Common myeloid progenitor, CD34-positive (primary cell): ENCODE measurements around the gene FOSB.

Experiments used
- CTCF ChIA-PET: fragments of 350-600 bp; sonication (Branson Sonifier 250); formaldehyde crosslinking; loops from one replicate; lab custom pipeline; 2021; ENCODE audit warnings: antibody characterized with exemption; lab: Charles Lee
- POLR2A ChIA-PET: fragments of 350-600 bp; sonication (Branson Sonifier 250); formaldehyde crosslinking; loops from one replicate; lab custom pipeline; 2021; ENCODE audit warnings: antibody characterized with exemption; lab: Charles Lee
- DNase-seq, 3 donors: peaks; one replicate each; pipeline versions ENCODE4 v3.0.0 to v3.0.0-alpha.2; 2013
- H3K27ac ChIP-seq, 2 experiments: 1 replicate in 1 of 2; 2 replicates in 1 of 2; pipeline ENCODE4 v1.7.0; 2013; ENCODE audit warnings: inconsistent platforms in 2 of 2, low read length in 2 of 2, mild to moderate bottlenecking in 2 of 2, low read depth in 1 of 2, moderate library complexity in 1 of 2; ENCODE audit not compliant: severe bottlenecking in 2 of 2, insufficient read depth in 1 of 2, poor library complexity in 1 of 2
- H3K27me3 ChIP-seq, 5 experiments: replicated peaks in 2 of 5; 1 replicate in 3 of 5; 2 replicates in 2 of 5; pipeline versions ENCODE4 v1.6.1 to v1.7.0; 2013; ENCODE audit warnings: low read length in 4 of 5, mild to moderate bottlenecking in 2 of 5, moderate library complexity in 2 of 5, inconsistent platforms in 1 of 5; ENCODE audit not compliant: insufficient read depth in 5 of 5, control insufficient read depth in 4 of 5
- H3K36me3 ChIP-seq, 4 experiments: 1 replicate in 2 of 4; 2 replicates in 2 of 4; pipeline versions ENCODE4 v1.6.1 to v1.7.0; 2013; ENCODE audit warnings: low read length in 3 of 4, control low read depth in 1 of 4, mild to moderate bottlenecking in 1 of 4; ENCODE audit not compliant: control insufficient read depth in 4 of 4, insufficient read depth in 4 of 4
- H3K4me1 ChIP-seq, 4 experiments: 1 replicate in 3 of 4; 2 replicates in 1 of 4; pipeline versions ENCODE4 v1.6.1 to v1.7.1; 2013; ENCODE audit warnings: low read length in 3 of 4, mild to moderate bottlenecking in 3 of 4, control low read depth in 1 of 4, inconsistent platforms in 1 of 4, moderate library complexity in 1 of 4; ENCODE audit not compliant: control insufficient read depth in 4 of 4, insufficient read depth in 4 of 4; ENCODE audit errors: control extremely low read depth in 1 of 4
- H3K4me3 ChIP-seq, 7 experiments: 1 replicate in 4 of 7; 2 replicates in 3 of 7; pipeline versions ENCODE4 v1.5.1 to v1.7.0; 2013; ENCODE audit warnings: mild to moderate bottlenecking in 7 of 7, low read length in 6 of 7, moderate library complexity in 6 of 7, inconsistent platforms in 2 of 7, low read depth in 2 of 7, control low read depth in 1 of 7; ENCODE audit not compliant: insufficient read depth in 4 of 7, control insufficient read depth in 1 of 7; ENCODE audit errors: extremely low read depth in 1 of 7
- H3K9me3 ChIP-seq, 5 experiments: 1 replicate in 4 of 5; 2 replicates in 1 of 5; pipeline versions ENCODE4 v1.6.1 to v1.7.1; 2013; ENCODE audit warnings: low read length in 4 of 5, mild to moderate bottlenecking in 2 of 5, inconsistent platforms in 1 of 5, low read depth in 1 of 5, moderate library complexity in 1 of 5; ENCODE audit not compliant: control insufficient read depth in 4 of 5, insufficient read depth in 2 of 5; ENCODE audit errors: control extremely low read depth in 1 of 5
- WGBS: methylation state at CpG from one replicate; pipeline ENCODE4 v1.1.5; 2013; ENCODE audit not compliant: insufficient coverage; 5-methylcytosine and 5-hydroxymethylcytosine counted together

FOSB gene

DNA sequence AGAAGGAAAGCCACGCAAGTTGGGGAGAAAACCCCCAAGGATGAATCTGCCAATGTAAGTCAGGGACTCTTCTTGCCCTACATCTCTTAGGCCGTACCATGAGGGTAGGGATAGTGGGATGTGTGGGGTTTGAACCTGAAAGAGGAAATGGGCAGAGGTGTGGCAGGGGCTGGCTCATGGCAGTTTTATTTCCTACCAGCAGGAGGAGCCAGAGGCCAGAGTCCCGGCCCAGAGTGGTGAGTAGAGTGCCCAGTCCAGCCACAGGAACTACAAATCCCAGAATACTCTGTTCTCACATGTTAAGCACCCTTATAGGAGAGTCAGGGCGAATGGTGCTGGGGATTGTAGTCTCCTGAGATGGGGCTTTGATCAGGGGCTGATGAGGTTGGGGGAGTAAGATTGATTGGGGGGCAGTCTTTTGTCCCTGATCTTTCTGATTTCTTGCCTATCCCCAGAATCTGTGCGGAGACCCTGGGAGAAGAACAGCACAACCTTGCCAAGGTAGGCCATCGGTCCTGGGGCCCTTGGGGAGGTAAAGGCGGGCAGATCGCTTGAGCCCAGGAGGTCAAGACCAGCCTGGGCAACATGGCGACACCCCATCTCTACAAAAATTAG lies 56.0 kb downstream of the FOSB start:
- POLR2A ChIA-PET = interaction anchor here (0.7 kb wide), 1 partner anchor 120 kb away, joined by 6 read pairs; no protein-coding TSS in a partner anchor
- no peak overlapping the region for H3K27ac ChIP-seq
- no peaks in the 10 kb centered on the region for H3K27me3 ChIP-seq
- peaks cover 5 to 63% (median 40%) of the 10 kb centered on the region in 4 experiments for H3K36me3 ChIP-seq
- peaks cover 0 to 2% (median 2%) of the 10 kb centered on the region in 4 experiments for H3K4me1 ChIP-seq
- 87% methylated on average over 7 of the region's 9 CpGs for WGBS
- no peak overlapping the region for H3K4me3 ChIP-seq
- DNase-seq = peak; percentile 89 to 95 (median 93)
- H3K9me3 ChIP-seq = no peaks in the 10 kb centered on the region
- CTCF ChIA-PET = interaction anchor here (0.7 to 1.6 kb wide), 3 partner anchors 14 to 35 kb away, joined by 4 to 9 read pairs (median 4); no protein-coding TSS in a partner anchor

- WGBS = 96% methylated on average over 9 of the region's 15 CpGs
- CTCF ChIA-PET = interaction anchor here (0.6 to 1.6 kb wide), 6 partner anchors 13 to 153 kb away, joined by 3 to 9 read pairs (median 4); no protein-coding TSS in a partner anchor
- DNase-seq = no peak
- Histone ChIP-seq H3K27ac (no peak overlapping the region), H3K36me3 (peaks cover 5 to 62% (median 38%) of the 10 kb centered on the region in 4 experiments), H3K4me1 (peaks cover 0 to 11% (median 5%) of the 10 kb centered on the region in 4 experiments), H3K9me3 (no peaks in the 10 kb centered on the region), H3K27me3 (peaks cover 0 to 8% (median 3%) of the 10 kb centered on the region in 5 experiments), H3K4me3 (no peak overlapping the region)
- POLR2A ChIA-PET = interaction anchor here (0.6 kb wide), 1 partner anchor 34 kb away, joined by 7 read pairs; no protein-coding TSS in a partner anchor
These were observed 56.9 kb downstream of the FOSB start for GRCh38 chr19:45524575-45525129.
